ENCODE data around the gene RANBP17.
"Not testable (repeated sequence)": the region's sequence is repeated elsewhere in the genome, so short reads cannot be mapped to it uniquely, and the experiment has no call there.

RANBP17 gene

GRCh38 chr5:170941788-170942187 lies 80.0 kb downstream of the RANBP17 start:
- DNase-seq (ENCODE audit: low read depth): no peak

DNA sequence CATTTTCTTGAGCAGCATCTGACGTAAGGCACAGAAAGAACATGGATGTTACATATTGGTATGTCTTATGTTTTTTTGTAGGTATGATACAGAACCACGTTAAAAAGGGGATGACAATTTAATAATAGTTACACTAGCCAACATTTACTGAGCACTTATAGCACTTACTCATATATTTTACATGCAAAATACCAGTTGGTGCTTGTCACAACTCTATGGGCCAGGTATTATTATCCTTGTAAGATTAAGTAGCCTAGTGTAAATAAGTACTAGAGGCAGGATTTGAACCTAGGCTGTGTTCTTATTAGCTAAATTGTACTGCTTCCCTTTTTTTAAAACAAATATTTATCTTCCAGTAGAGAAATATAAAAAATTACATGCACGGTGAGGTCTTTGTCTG lies 83.5 kb downstream of the RANBP17 start:
- DNase-seq (ENCODE audit: low read depth): no peak

GRCh38 chr5:170960567-170960966 lies 98.7 kb downstream of the RANBP17 start:
- no peak for DNase-seq (ENCODE audit: low read depth)

DNA sequence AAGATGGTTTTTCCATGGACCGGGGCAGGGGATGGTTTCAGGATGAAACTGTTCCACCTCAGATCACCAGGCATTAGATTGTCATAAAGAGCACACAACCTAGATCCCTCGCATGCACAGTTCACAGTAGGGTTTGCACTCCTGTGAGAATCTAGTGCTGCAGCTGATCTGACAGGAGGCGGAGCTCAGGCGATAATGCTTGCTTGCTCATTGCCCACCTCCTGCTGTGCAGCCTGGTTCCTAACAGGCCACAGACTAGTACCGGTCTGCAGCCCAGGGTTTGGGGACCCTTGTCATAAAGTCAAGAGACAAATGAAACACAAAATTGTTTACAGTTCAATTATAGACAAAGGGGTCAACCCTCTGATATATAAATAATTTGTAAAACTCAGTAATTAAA lies 101.7 kb downstream of the RANBP17 start:
- no peak for DNase-seq (ENCODE audit: low read depth)

DNA sequence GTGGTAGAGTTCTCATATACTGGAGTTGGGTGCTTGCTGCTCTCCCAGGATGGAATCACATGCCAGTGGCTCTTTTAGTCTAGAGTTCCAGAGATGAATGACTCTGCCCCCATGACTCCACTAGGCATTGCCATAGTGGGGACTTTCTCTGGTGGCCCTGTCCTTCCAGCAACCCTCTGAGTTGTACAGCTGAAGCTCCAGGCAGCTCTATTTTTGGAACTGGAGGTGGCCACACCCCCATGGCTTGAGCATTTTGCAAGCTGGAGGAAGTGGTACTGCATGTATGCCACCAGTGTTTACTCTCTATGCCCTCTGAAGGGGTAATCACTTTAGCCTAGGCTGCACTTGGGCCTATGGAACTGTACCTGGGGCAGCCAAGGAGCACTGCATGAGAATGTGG lies 112.6 kb downstream of the RANBP17 start:
- DNase-seq (ENCODE audit: low read depth): no peak

DNA sequence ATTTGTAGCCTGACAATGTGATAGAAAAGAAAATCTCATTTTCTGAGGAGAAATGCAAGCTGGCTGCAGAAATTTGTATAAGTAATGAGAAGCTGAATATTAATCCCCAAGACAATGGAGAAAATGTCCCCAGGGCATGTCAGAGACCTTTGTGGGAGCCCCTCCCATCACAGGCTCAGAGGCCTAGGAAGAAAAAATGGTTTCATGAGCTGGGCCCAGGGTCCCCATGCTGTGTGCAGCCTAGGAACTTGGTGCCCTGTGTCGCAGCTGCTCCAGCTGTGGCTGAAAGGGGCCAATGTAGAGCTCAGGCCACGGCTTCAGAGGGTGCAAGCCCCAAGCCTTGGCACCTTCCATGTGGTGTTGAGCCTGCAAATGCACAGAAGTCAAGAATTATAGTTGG lies 118.4 kb downstream of the RANBP17 start:
- not testable (repeated sequence) for DNase-seq (ENCODE audit: low read depth)

GRCh38 chr5:170985486-170985885 lies 123.7 kb downstream of the RANBP17 start:
- DNase-seq (ENCODE audit: low read depth): peak; percentile 20

GRCh38 chr5:170986598-170986997 lies 124.8 kb downstream of the RANBP17 start:
- DNase-seq (ENCODE audit: low read depth): peak; percentile 30

GRCh38 chr5:170993476-170993875 lies 131.7 kb downstream of the RANBP17 start:
- DNase-seq (ENCODE audit: low read depth): no peak

DNA sequence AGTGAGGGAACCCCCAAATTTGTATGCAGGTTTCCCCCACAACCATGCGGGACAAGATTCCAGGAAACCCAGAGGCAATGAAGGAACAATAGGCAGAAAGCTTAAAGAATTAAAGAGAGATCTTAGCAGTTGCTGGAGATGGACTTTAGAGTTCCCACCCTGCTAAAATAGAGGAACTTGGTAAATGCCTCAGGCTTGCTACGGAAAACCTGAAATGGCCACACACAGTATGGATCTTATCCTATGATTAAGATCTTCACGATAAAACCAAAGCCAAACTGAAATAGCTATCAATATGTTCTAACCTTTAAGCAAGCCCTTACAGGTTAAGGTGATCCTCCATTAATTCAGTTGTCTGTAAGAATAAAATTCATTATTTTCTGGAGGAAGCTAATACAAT lies 148.3 kb downstream of the RANBP17 start:
- DNase-seq (ENCODE audit: low read depth): no peak

- DNase-seq (ENCODE audit: low read depth): no peak
These were observed 149.0 kb downstream of the RANBP17 start for GRCh38 chr5:171010816-171011215.

- DNase-seq (ENCODE audit: low read depth): peak; percentile 1
These were observed 161.7 kb downstream of the RANBP17 start for GRCh38 chr5:171023508-171023907.

DNA sequence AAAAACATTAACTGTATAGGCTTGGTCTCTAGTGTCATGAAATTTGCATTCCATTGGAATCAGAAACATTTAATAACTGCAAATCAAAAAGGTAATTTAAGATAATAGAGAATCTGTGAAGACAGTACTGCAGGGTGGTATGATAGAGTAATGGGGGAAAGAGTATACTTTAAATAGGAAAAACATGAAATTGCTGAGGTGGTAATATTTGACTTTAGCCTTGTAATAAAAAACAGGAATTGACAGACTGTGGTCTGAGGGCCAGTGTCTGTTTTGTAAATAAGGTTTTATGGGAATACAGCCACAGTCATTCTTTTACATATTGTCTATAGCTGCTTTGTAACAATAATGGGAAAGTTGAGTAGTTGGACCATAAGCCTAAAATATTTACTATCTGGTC lies 162.3 kb downstream of the RANBP17 start:
- no peak for DNase-seq (ENCODE audit: low read depth)

DNA sequence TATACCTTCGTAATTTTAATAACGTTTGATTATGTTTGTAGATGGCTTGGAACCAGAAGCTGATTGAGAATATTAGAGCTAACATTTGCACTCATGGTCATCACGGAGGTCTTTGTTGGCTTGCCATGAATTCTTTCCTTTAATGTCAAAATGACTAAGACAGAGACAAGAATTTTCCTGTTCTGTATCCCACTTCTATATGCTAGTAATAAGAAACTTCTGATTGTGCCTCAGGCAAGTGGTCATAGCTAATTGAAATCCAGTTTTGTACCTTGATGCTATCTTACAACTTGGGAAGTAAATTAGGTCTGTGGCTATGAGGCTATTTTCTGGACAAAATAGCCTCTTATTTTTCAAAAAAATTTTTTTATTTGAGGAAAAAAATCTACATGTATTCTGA lies 167.6 kb downstream of the RANBP17 start:
- DNase-seq (ENCODE audit: low read depth): no peak

GRCh38 chr5:171031977-171032376 lies 170.2 kb downstream of the RANBP17 start:
- no peak for DNase-seq (ENCODE audit: low read depth)

- DNase-seq (ENCODE audit: low read depth): no peak
These were observed 170.7 kb downstream of the RANBP17 start for GRCh38 chr5:171032435-171032973.

DNA sequence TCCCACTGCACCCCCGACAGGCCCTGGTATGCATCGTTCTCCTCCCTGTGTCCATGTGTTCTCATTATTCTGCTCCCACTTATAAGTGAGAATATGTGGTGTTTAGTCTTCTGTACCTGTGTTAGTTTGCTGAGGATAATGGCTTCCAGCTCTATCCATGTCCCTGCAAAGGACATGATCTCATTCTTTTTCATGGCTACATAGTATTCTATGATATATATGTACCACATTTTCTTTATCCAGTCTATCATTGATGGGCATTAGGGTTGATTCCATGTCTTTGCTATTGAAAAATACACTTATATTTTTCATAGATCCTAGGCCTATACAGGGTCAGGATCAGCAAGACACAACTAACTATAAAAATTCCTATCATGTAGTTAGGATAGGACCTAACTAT lies 180.1 kb downstream of the RANBP17 start:
- DNase-seq (ENCODE audit: low read depth): not testable (repeated sequence)

- DNase-seq (ENCODE audit: low read depth): no peak
These were observed 189.1 kb downstream of the RANBP17 start for GRCh38 chr5:171050916-171051315.

DNA sequence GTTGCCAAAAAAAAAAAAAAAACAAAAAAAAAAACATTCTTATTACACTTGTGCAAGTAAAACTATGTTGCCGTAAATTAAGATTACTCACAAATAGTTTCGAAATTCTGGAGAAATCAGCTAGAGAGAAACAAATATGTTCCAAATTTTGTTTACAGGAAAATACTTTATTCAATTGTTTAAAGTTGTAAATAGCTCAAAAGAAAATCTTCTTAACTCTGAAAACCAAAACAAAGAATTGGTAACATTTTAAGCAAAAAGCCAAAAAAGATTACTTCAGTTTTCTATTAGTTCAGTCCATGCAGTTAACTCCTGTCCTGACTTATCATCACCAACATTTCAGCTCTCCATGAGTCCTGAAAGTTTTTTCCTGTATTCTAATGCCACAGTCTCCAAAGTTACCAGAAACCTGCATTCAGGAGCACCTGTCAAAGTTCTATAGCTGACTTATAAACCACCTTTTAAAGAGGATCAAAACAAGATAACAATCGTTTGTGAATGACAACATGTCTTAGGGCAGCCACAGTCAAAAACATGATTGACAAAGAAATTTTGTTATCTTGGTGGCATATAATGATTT lies 194.1 kb downstream of the RANBP17 start:
- DNase-seq (ENCODE audit: low read depth): peak; percentile 5

DNA sequence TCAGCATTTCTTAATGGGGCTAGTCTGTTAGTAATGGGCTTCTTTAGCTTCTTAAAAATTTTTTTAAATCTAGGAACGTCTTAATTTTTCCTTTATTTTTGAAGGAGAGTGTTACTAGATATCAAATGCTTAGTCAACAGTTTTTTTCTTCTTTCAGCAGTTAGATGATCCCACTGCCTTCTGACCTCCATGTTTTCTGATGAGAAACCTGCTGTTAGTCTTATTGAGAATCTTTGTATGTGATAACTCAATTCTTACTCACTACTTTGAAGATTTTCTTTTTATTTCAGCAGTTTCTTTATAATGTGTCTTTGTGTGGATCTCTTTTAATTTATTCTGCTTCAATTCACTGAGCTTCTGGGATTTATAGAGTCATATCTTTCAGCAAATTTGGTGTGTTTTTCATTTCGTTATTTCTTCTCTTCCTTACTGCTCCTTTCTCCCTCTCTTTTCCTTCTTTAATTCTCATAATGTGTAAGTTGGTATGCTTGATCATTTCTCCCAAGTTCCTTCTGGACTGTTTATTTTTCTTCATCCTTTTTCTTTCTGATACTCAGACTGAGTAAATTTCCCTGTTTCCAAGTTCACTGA lies 205.8 kb downstream of the RANBP17 start:
- no peak for DNase-seq (ENCODE audit: low read depth)

DNA sequence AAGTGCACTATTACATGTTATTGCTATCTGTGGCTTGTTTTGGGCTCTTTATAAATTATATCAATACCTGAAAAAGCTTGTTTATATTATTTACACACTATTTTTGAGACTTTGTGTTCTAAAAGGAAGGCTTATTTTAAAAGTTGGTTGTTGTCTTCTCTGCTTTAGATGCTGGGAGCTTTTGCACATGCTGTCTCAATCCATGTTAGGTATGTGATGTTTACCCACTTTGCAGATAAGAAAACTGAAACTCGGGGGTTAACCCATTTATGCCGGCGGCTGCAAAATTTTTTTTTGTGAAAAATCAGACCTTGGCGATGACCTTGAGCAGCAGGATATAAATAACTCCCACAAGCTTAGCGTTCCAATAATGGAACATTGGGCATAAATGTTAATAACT lies 212.9 kb downstream of the RANBP17 start:
- DNase-seq (ENCODE audit: low read depth): no peak

DNA sequence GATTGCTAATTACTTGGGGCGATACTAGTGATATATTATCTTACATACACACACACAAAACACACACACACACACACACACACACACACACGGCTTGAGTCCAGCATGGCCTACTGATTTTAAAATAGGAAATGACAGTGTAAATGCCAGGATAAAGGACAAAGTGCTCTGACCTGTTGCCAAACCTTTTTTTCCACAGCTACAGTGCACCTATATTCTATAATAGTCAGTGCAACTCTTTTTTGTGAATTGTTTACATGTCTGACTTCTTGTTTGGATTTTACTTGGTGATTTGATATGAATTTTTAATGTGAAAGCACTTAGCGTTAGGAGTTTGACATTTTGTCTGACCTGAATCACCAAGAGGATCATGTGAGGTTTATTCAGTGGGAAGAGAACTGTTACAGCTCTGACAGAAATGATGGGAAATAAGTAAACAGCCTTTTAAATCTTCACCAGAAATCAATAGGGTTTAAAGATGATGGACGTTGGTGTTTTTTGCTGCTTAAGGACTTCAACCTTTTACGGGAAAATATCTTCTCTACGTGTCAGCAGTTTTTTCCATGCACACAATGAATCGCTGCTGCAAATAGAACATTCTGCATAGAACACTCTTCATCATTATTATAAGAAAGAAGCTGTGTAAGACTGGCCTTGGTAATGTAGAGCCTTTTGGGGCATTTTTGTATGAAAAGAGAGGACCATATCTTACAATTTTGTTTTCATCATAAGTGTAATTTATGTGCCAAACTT lies 218.5 kb downstream of the RANBP17 start:
- no peak for DNase-seq (ENCODE audit: low read depth)

DNA sequence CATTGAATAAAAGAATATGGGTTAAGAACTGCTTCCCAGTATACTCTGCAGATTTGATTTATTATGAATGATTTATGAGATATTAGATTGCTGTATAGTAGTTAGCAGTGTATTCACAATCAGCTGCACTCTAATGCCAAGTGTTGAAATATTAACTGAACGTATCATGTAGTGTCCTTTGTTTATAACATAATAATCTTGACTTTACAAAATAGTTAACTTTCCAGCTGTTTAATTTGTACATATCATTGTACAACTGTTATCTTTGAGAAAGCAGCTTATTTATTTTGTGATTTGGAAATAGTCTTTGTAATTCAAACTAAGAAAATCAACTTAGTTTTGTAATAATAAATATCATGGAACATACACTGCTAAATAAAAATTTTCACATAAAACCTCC lies 219.5 kb downstream of the RANBP17 start:
- DNase-seq (ENCODE audit: low read depth): no peak

Data from ELR (cell line).